Gastrocnemius medialis (tissue), 4 donors: ENCODE measurements around the gene POLR2H.

Source experiments
- POLR2A ChIP-seq, 2 donors: fragments of 450-650 bp; IDR thresholded peaks; one replicate each; pipeline ENCODE4 v1.6.1; 2017; ENCODE audit warnings: antibody characterized with exemption in 2 of 2, mild to moderate bottlenecking in 2 of 2, moderate library complexity in 2 of 2
- TF ChIP-seq, protein P1 (sequence below), 5 experiments: fragments of 450-650 bp in 3 of 5; fragments of 200-600 bp in 2 of 5; sonication (generic) in 2 of 5; IDR thresholded peaks in 4 of 5; conservative IDR thresholded peaks in 1 of 5; 1 replicate in 4 of 5; 2 replicates in 1 of 5; pipeline ENCODE4 v1.5.1; 2016 to 2019; ENCODE audit warnings: antibody characterized with exemption in 5 of 5, mild to moderate bottlenecking in 3 of 5, moderate library complexity in 3 of 5

DNA sequence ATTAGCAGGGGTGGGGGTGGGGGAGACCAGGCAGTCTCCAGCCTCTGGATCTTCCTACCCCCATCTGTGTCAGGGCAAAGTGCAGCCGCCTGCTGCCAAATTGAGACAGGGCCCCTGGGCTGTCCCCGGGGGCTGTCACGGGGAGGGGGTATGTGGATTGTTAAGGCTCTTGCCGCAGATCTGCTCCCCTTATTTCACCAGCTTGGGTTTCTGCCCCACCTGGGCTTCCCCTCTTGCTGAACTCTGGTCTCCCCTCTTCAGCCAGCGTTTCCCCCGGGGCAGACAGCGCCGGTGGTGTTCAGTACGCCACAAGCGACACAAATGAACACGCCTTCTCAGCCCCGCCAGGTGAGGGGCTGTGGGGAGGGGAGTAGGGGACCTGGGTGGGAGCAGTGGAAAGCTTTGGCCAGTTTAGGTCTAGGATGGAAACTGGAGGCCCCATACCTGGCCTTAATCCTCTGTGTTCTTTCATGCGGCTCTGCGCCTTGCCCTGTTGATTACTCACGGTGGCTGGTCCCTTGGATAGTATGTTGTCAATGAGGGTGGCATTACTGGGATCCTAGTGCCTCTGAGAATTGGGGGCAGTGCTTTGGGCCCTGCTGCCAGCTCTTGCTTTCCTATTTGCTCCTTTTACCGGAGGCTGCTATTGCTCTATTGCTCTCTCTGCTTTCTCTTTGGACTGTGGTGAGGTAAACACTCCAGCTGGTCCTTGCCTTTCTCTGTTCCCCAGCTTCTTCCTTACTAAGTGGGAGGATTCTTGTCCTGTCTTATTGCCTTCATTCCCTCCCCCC, 45.4 kb upstream of the POLR2H start:
- TF ChIP-seq, protein P1, sequence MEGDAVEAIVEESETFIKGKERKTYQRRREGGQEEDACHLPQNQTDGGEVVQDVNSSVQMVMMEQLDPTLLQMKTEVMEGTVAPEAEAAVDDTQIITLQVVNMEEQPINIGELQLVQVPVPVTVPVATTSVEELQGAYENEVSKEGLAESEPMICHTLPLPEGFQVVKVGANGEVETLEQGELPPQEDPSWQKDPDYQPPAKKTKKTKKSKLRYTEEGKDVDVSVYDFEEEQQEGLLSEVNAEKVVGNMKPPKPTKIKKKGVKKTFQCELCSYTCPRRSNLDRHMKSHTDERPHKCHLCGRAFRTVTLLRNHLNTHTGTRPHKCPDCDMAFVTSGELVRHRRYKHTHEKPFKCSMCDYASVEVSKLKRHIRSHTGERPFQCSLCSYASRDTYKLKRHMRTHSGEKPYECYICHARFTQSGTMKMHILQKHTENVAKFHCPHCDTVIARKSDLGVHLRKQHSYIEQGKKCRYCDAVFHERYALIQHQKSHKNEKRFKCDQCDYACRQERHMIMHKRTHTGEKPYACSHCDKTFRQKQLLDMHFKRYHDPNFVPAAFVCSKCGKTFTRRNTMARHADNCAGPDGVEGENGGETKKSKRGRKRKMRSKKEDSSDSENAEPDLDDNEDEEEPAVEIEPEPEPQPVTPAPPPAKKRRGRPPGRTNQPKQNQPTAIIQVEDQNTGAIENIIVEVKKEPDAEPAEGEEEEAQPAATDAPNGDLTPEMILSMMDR (IDR thresholded peaks at IDR 0.05 in 4 of 5, conservative IDR thresholded peaks at IDR 0.05 in 1 of 5) = no peak
- TF ChIP-seq POLR2A (IDR thresholded peaks at IDR 0.05) = no peak
